ENCODE data around the gene BEX2. TPM values are rescaled to one million over a fixed set of nuclear protein-coding genes. Genes with fewer than 3 reads are reported as not detected.

Gene BEX2
- total RNA-seq, 4 donors from 2014 or later: 1.1 to 1.5 (median 1.3) TPM; not detected in 1

DNA sequence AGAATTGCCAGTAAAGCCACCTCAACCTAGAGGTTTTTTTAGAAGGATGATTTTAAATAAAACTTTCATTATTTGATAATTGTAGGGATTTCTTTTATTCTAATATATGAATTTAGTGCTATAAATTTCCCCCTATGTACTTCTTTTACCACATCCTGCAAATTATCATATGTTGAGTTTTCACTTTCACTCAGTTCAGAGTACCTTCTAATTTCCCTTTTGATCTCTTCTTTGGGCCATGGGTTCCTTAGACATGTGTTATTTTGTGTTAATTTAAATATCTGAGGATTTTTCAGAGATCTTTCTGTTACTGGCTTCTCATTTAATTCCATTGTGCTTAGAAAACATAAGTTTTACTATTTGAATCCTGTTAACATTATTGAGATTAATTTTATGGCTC is 6.1 kb downstream of the BEX2 start:
- TF ChIP-seq, protein P1, sequence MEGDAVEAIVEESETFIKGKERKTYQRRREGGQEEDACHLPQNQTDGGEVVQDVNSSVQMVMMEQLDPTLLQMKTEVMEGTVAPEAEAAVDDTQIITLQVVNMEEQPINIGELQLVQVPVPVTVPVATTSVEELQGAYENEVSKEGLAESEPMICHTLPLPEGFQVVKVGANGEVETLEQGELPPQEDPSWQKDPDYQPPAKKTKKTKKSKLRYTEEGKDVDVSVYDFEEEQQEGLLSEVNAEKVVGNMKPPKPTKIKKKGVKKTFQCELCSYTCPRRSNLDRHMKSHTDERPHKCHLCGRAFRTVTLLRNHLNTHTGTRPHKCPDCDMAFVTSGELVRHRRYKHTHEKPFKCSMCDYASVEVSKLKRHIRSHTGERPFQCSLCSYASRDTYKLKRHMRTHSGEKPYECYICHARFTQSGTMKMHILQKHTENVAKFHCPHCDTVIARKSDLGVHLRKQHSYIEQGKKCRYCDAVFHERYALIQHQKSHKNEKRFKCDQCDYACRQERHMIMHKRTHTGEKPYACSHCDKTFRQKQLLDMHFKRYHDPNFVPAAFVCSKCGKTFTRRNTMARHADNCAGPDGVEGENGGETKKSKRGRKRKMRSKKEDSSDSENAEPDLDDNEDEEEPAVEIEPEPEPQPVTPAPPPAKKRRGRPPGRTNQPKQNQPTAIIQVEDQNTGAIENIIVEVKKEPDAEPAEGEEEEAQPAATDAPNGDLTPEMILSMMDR (IDR thresholded peaks at IDR 0.05; ENCODE audit: low read depth): no peak

DNA sequence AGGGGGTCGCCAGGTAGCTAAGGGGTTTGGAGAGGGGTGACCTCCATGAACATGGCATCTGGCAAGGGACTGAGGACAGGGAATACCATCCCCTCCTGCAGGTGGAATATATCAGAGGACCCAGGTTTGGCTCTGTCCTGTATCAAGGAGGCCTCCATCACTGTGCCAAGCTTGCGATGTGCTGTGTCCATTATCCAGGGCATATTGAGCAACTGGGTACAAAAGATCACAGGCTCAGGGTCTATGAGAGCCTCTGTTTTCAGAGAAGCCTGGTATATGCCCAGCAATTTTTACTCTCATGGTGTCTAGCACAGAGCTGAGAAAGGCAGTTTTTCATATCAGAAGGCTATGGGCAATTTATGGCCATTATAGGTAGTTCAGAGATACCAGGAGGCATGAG is 17.7 kb downstream of the BEX2 start:
- TF ChIP-seq, protein P1 (IDR thresholded peaks at IDR 0.05; ENCODE audit: low read depth): no peak

DNA sequence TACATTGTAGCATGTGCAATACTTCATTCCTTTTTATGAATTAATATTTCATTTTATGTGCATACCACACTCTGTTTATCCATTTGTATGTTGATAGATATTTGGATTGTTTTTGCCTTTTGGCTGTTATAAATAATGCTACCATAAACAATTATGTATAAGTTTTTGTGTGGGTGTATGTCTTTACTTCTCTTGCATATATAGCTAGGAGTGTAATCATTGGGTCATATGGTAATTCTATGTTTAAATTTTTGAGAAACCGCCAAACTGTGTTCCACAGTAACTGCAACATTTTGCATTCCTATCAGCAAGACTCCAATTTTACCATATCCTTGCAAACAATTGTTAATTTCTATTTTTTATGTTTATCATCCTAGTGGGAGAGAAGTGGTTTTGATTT is 31.2 kb downstream of the BEX2 start:
- TF ChIP-seq, protein P1 (IDR thresholded peaks at IDR 0.05; ENCODE audit: low read depth): no peak

DNA sequence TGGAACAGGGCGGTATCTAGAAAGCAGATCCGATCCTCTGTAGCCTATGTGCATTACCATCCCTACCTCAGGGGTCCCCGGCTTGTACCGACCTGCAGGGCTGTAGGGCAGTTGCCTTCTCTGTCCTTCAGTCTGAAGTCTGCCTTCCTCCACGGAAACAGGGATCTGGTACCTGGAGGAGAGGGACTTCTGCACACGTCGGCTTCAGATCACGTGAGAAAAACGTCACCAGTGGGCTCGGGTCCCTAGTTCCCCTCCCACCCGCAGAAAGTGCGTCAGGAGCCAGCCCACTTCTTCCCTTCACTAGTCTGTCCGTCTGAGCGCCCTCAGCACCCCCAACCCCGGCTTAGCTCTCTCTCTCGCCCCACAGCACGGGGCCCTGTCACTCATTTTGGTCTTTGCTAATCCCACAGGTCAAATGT is 34.2 kb downstream of the BEX2 start, which contains the start of gene TCEAL5:
Gene TCEAL5 (minus strand): TSS at position 170 of the 422 bp plus-strand sequence. CDS start 2,187 bp downstream, outside the sequence.
- TF ChIP-seq, protein P1 (IDR thresholded peaks at IDR 0.05; ENCODE audit: low read depth): no peak

DNA sequence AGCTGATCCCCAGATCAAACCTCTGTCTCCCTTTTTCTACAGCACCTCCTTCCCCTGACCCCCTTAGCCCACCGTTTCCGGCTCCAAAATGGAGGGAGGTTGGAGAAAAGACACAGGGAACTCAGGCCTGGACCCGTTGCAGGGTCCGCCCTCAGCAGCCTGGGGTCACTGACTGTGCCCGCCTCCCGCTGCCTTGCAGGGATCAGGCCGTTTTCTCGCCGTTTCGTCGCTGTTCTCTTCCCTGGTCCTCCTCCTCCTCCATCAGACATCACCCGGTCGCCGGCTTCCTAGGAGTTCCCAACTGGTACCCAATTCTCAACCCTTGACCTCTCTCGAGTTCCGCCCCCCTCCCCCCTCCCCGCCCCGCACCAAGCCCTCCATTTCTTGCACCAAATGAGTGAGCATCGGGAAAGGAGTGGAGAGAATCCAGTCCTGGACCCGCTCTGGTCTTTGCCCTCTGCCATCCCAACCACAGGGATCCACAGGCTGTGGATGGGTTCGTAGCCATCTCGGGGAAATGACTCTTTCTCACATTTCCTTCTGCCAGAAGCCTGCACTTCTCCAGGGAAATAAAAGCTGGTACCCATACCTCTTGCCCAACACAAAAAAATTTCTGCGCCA is 34.7 kb downstream of the BEX2 start:
- TF ChIP-seq, protein P1 (IDR thresholded peaks at IDR 0.05; ENCODE audit: low read depth): no peak

DNA sequence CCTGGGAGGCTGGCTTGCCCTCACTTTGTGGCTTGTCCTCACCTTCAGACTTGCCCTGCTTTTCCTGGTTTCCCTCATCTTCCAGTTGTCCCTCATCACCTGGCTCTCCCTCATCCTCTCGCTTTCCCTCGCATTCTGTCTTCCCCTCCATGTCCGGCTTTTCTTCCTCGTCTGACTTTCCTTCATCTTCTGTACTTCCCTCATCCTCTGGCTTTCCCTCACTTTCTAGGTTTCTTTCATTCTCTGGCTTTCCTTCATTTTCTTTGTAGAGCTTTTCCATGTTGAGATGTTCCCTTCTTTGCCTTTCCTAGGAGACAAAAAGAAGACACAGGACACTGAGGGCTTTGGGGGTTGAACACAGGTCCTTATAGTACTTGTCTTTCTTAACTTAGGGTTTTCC is 36.5 kb downstream of the BEX2 start:
- TF ChIP-seq, protein P1 (IDR thresholded peaks at IDR 0.05; ENCODE audit: low read depth): no peak

Small RNA genes lying within 50 kb of the gene (small RNA-seq; reads per million reads assigned to genes)
- not detected for gene Z92846.1

Other genes with a start within 250 kb of the BEX2 start
- gene BEX1, start 246.8 kb downstream of the BEX2 start, total RNA-seq: not detected
- gene NXF3, start 217.8 kb downstream of the BEX2 start, total RNA-seq: 1 to 10 TPM; 2.1 to 8.3 (median 3.5) TPM
- gene BEX4, start 95.9 kb downstream of the BEX2 start, total RNA-seq: 10 to 100 TPM; 13.9 to 36.7 (median 15.5) TPM
- 10 to 100 TPM; 44.8 to 72.1 (median 57.8) TPM for gene TCEAL8, start 55.8 kb downstream of the BEX2 start, total RNA-seq
- gene TCEAL5, start 34.2 kb downstream of the BEX2 start, total RNA-seq: not detected
- gene TCEAL7, start 19.2 kb upstream of the BEX2 start, total RNA-seq: 1 to 10 TPM; 2.6 to 4.8 (median 3.8) TPM
- 10 to 100 TPM; 38.8 to 90.0 (median 60.0) TPM for gene TCEAL9, start 45.5 kb upstream of the BEX2 start, total RNA-seq
- gene BEX3, start 65.5 kb upstream of the BEX2 start, total RNA-seq: 10 to 100 TPM; 48.1 to 80.8 (median 69.6) TPM
- gene RAB40A, start 208.5 kb upstream of the BEX2 start, total RNA-seq: 1 to 10 TPM in 1 of 4 donors, under 1 TPM in 3; 0.22 to 1.5 (median 0.50) TPM

All from subcutaneous adipose tissue (tissue), 4 donors.